GM12878 (cell line): Measurements from ENCODE around the gene WNT3A. TPM values are rescaled to one million over a fixed set of nuclear protein-coding genes. Genes with fewer than 3 reads are reported as not detected.

ENCODE experiments used
- ATAC-seq: fragments of 200-7000 bp; cut with Tn5 transposase; 3 replicates; pipeline ENCODE4 v1.9.1; 2020; ENCODE audit warnings: mild to moderate bottlenecking, moderate library complexity
- BruUV-seq: library from RNA; stranded (reverse); fragments of 400-500 nt; replicated peaks from 2 replicates; lab custom pipeline; 2021; lab: Mats Ljungman, UMichigan
- CTCF ChIA-PET: fragments of 300-600 bp; sonication (Branson Sonifier 250); formaldehyde crosslinking; extraction: SDS; loops from one replicate; lab custom pipeline; 2021; ENCODE audit warnings: inconsistent platforms; lab: Yijun Ruan, JAX
- POLR2A ChIA-PET: fragments of 350-600 bp; formaldehyde crosslinking; extraction: SDS; loops from one replicate; lab custom pipeline; 2021; ENCODE audit warnings: inconsistent platforms; lab: Charles Lee
- RAD21 ChIA-PET: fragments of 300-600 bp; sonication (Branson Sonifier 250); formaldehyde crosslinking; loops from one replicate; lab custom pipeline; 2023; ENCODE audit warnings: antibody characterized with exemption; ENCODE audit not compliant: unreplicated experiment; lab: Charles Lee
- SMC1A ChIA-PET: fragments of 300-600 bp; sonication (Branson Sonifier 250); formaldehyde crosslinking; loops from one replicate; lab custom pipeline; 2023; ENCODE audit not compliant: unreplicated experiment, uncharacterized antibody; lab: Charles Lee
- DNase-seq: peaks from one replicate; pipeline ENCODE4 v3.0.0-alpha.2; 2011; ENCODE audit warnings: low read depth, low spot score
- FAIRE-seq: peaks from 3 replicates; lab custom pipeline; 2011; peaks lifted over from hg19 to GRCh38; lab: Jason Lieb, UNC
- H2AFZ ChIP-seq: 2 replicates; pipeline ENCODE4 v1.6.0; 2011; ENCODE audit warnings: low read depth, low read length, control low read depth; ENCODE audit not compliant: control insufficient read depth
- H3K27ac ChIP-seq: 2 replicates; pipeline ENCODE4 v1.5.1; 2011; ENCODE audit warnings: control low read depth; ENCODE audit not compliant: control insufficient read depth, insufficient read depth
- H3K27me3 ChIP-seq, 2 experiments: replicated peaks in 1 of 2; 2 replicates each; pipeline versions ENCODE4 v1.6.0 to v1.6.1; 2011; ENCODE audit warnings: low read length in 1 of 2; ENCODE audit not compliant: control insufficient read depth in 2 of 2, insufficient read depth in 2 of 2
- H3K36me3 ChIP-seq, 2 experiments: 2 replicates each; pipeline ENCODE4 v1.5.1; 2011; ENCODE audit warnings: low read length in 1 of 2; ENCODE audit not compliant: control insufficient read depth in 2 of 2, insufficient read depth in 2 of 2
- H3K4me1 ChIP-seq: 2 replicates; pipeline ENCODE4 v1.6.1; 2011; ENCODE audit warnings: mild to moderate bottlenecking, low read length, moderate library complexity, mixed read lengths; ENCODE audit not compliant: control insufficient read depth, insufficient read depth
- H3K4me2 ChIP-seq: 2 replicates; pipeline ENCODE4 v1.6.0; 2011; ENCODE audit warnings: control low read depth; ENCODE audit not compliant: control insufficient read depth, insufficient read depth
- H3K4me3 ChIP-seq: fragments of 200-600 bp; sonication (generic); 2 replicates; pipeline ENCODE4 v1.5.1; 2016
- H3K79me2 ChIP-seq: 2 replicates; pipeline ENCODE4 v1.6.0; 2011; ENCODE audit warnings: low read length; ENCODE audit not compliant: control insufficient read depth, insufficient read depth
- H3K9ac ChIP-seq: 2 replicates; pipeline ENCODE4 v1.8.0; 2011; ENCODE audit warnings: low read length, control low read depth, mixed read lengths; ENCODE audit not compliant: control insufficient read depth, insufficient read depth
- H3K9me3 ChIP-seq: replicated peaks from 3 replicates; pipeline ENCODE4 v1.5.1; 2011; ENCODE audit warnings: mild to moderate bottlenecking, low read length; ENCODE audit not compliant: control insufficient read depth, insufficient read depth
- H4K20me1 ChIP-seq: 2 replicates; pipeline ENCODE4 v1.6.0; 2011; ENCODE audit not compliant: control insufficient read depth, insufficient read depth
- ATF7 ChIP-seq: fragments of 450-650 bp; IDR thresholded peaks from 2 replicates; pipeline ENCODE4 v1.6.1; 2016; ENCODE audit warnings: low read depth, mild to moderate bottlenecking
- EED ChIP-seq: sonication (generic); IDR thresholded peaks from 2 replicates; pipeline ENCODE4 v1.6.1; 2016; ENCODE audit warnings: antibody characterized with exemption, low read depth
- GATAD2B ChIP-seq: fragments of 450-650 bp; conservative IDR thresholded peaks from 2 replicates; pipeline ENCODE4 v1.6.1; 2017; ENCODE audit warnings: low read depth, mild to moderate bottlenecking, moderate library complexity
- SIX5 ChIP-seq: IDR thresholded peaks from 2 replicates; pipeline ENCODE4 v1.6.1; 2011; ENCODE audit warnings: mild to moderate bottlenecking, low read depth, low read length, moderate library complexity; ENCODE audit not compliant: severe bottlenecking
- ZZZ3 ChIP-seq: IDR thresholded peaks from 2 replicates; pipeline ENCODE4 v1.6.1; 2011; ENCODE audit warnings: low read depth; ENCODE audit not compliant: control insufficient read depth, insufficient read length
- WGBS: methylation state at CpG from one replicate; pipeline ENCODE4 v1.1.6; 2016; ENCODE audit warnings: low lambda C conversion rate; ENCODE audit not compliant: insufficient replicate concordance, insufficient coverage; ENCODE audit errors: missing lambda C conversion rate; 5-methylcytosine and 5-hydroxymethylcytosine counted together
- in situ Hi-C: fragments of 300-500 bp; cut with MboI; formaldehyde crosslinking; loops from 9 replicates; pipeline ENCODE4 v1.14.3; 2018; ENCODE audit warnings: mixed read lengths
- intact Hi-C: fragments of 100-400 bp; cut with micrococcal nuclease; formaldehyde crosslinking; loops from one replicate; pipeline ENCODE4 v1.14.2; 2022; ENCODE audit not compliant: unreplicated experiment
- polyA plus RNA-seq, 11 experiments: library from polyadenylated mRNA; depleted of rRNA in 4 of 11; unstranded in 6 of 11; stranded (reverse) in 5 of 11; fragments of >200 nt; fragmentation: Nextera tagmentation in 4 of 11; fragmentation: Illumina TruSeq in 1 of 11; extraction: Ambion mirVana in 4 of 11; extraction: Trizol in 1 of 11; gene quantifications; 1 replicate in 1 of 11; 2 replicates in 10 of 11; pipeline versions ENCODE4 v1.2.1 to v1.2.3, GENCODE V29; 2011 to 2016; ENCODE audit warnings: inconsistent platforms in 2 of 11, missing spikeins in 2 of 11, low read depth in 1 of 11
- total RNA-seq, 4 experiments: library from RNA; depleted of rRNA in 3 of 4; stranded (reverse); fragments of >200 nt in 3 of 4; fragmentation: Illumina TruSeq in 1 of 4; extraction: Trizol in 1 of 4; gene quantifications; 2 replicates each; pipeline versions ENCODE4 v1.2.1 to v1.2.3, GENCODE V29; 2013 to 2021
- TF ChIP-seq, protein P1 (sequence below): fragments of 450-650 bp; IDR thresholded peaks from 2 replicates; pipeline ENCODE4 v1.6.1; 2017; ENCODE audit warnings: low read depth, mild to moderate bottlenecking, moderate library complexity

The WNT3A gene
- total and polyA plus RNA-seq, 10 of the 15 experiments (the other 5 are each of a cell fraction or from before 2014, with no cell fraction given) = 0.16 TPM; not detected in 9

DNA sequence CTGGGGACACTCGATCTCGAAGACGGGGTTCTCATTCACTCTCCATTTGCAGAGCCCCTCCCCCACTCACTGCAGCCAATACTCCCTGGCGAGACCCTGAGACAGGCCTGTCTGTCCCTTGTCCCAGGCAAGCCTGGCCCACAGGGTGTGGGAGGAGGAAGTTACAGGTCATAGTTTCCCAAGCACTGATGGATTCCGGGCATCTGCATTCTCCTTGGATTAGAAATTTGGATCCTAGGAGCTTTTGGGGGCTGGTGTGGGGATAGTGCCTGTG lies 11.3 kb downstream of the WNT3A start:
- intact Hi-C loops (no loop called here), in situ Hi-C loops (no loop called here)
- TF ChIP-seq, protein P1, sequence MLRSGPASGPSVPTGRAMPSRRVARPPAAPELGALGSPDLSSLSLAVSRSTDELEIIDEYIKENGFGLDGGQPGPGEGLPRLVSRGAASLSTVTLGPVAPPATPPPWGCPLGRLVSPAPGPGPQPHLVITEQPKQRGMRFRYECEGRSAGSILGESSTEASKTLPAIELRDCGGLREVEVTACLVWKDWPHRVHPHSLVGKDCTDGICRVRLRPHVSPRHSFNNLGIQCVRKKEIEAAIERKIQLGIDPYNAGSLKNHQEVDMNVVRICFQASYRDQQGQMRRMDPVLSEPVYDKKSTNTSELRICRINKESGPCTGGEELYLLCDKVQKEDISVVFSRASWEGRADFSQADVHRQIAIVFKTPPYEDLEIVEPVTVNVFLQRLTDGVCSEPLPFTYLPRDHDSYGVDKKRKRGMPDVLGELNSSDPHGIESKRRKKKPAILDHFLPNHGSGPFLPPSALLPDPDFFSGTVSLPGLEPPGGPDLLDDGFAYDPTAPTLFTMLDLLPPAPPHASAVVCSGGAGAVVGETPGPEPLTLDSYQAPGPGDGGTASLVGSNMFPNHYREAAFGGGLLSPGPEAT = no peak
- TF ChIP-seq ZZZ3 (no peak), EED (no peak), SIX5 (no peak), ATF7 (no peak), GATAD2B (no peak)
- Histone ChIP-seq H2AFZ (no peak overlapping the region), H3K9me3 (no peaks in the 10 kb centered on the region), H3K4me2 (no peak overlapping the region), H3K36me3 (no peaks in the 10 kb centered on the region), H3K27ac (no peak overlapping the region), H3K9ac (no peak overlapping the region), H4K20me1 (no peaks in the 10 kb centered on the region), H3K4me1 (no peaks in the 10 kb centered on the region), H3K4me3 (no peak overlapping the region), H3K79me2 (no peaks in the 10 kb centered on the region), H3K27me3 (no peaks in the 10 kb centered on the region)
- ATAC-seq (no peak), FAIRE-seq (no peak), DNase-seq (no peak)
- POLR2A ChIA-PET = no interaction called here
- WGBS = 17% methylated on average over 5 of the region's 5 CpGs
- CTCF ChIA-PET = no interaction called here
- RAD21 ChIA-PET = interaction anchor here (0.7 kb wide), 1 partner anchor 276 kb away, joined by 3 read pairs; no protein-coding TSS in a partner anchor
- SMC1A ChIA-PET = no interaction called here
- BruUV-seq = no TSS peak
